Measurements from ENCODE around the gene NXT1.
"Not testable (repeated sequence)": the region's sequence is repeated elsewhere in the genome, so short reads cannot be mapped to it uniquely, and the experiment has no call there.

Gene NXT1

DNA sequence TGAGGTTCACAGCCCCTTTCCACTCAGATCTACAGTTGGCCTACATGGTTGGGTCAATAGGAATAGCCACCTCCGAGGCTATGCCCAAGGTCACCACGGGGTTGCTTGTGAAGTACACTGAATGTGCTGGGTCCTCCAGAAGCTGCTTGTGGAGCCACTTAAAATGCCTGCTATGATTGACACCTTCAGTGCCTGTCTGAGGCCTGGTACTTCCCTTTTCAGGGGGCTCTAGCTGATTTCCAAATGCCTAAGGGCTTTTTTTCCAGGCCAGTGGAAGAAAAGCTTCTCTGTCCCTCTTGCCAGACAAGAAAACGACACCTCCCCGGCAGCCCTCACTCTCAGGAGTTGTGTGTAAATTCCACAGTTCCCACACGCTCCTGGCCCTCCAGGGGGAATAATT, 6.3 kb upstream of the NXT1 start:
- TF ChIP-seq, protein P1, sequence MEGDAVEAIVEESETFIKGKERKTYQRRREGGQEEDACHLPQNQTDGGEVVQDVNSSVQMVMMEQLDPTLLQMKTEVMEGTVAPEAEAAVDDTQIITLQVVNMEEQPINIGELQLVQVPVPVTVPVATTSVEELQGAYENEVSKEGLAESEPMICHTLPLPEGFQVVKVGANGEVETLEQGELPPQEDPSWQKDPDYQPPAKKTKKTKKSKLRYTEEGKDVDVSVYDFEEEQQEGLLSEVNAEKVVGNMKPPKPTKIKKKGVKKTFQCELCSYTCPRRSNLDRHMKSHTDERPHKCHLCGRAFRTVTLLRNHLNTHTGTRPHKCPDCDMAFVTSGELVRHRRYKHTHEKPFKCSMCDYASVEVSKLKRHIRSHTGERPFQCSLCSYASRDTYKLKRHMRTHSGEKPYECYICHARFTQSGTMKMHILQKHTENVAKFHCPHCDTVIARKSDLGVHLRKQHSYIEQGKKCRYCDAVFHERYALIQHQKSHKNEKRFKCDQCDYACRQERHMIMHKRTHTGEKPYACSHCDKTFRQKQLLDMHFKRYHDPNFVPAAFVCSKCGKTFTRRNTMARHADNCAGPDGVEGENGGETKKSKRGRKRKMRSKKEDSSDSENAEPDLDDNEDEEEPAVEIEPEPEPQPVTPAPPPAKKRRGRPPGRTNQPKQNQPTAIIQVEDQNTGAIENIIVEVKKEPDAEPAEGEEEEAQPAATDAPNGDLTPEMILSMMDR (IDR thresholded peaks at IDR 0.05; ENCODE audit: borderline replicate concordance, control extremely low read depth, extremely low read depth, insufficient read depth, missing control alignments) = no peak
- in situ Hi-C loops (cut with MboI; ENCODE audit: low sequenced_read_pairs, unreplicated experiment) = loop anchor here (25.0 kb wide), 1 partner anchor 657 kb away; no protein-coding TSS in a partner anchor
- no peak for DNase-seq (ENCODE audit: low spot score)

DNA sequence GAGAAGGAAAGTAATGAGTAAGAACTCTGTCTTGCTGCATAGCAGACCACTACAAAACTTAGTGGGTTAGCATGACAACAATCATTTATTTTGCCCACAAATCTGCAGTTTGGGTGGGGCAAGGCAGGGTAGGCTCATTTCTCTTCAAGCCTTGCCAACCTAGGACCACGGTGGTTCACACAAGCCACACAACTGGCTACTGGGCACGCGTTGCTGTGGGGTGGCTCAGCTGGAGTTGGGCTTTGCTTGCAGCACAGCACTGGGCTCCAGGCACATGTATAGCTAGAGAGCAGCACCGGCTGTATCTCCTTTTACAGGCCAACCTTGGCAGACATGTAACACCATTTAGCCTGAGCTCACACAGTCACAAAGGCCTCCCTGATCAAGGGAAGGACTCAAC, 4.6 kb upstream of the NXT1 start:
- no peak for DNase-seq (ENCODE audit: low spot score)
- in situ Hi-C loops (cut with MboI; ENCODE audit: low sequenced_read_pairs, unreplicated experiment) = loop anchor here (25.0 kb wide), 1 partner anchor 659 kb away; no protein-coding TSS in a partner anchor
- TF ChIP-seq, protein P1 (IDR thresholded peaks at IDR 0.05; ENCODE audit: borderline replicate concordance, control extremely low read depth, extremely low read depth, insufficient read depth, missing control alignments) = no peak

- DNase-seq (ENCODE audit: low spot score) = no peak
- TF ChIP-seq, protein P1 (IDR thresholded peaks at IDR 0.05; ENCODE audit: borderline replicate concordance, control extremely low read depth, extremely low read depth, insufficient read depth, missing control alignments) = no peak
- in situ Hi-C loops (cut with MboI; ENCODE audit: low sequenced_read_pairs, unreplicated experiment) = loop anchor here (25.0 kb wide), 1 partner anchor 660 kb away; no protein-coding TSS in a partner anchor
Observed at GRCh38 chr20:23347791-23348190, 2.8 kb upstream of the NXT1 start.

DNA sequence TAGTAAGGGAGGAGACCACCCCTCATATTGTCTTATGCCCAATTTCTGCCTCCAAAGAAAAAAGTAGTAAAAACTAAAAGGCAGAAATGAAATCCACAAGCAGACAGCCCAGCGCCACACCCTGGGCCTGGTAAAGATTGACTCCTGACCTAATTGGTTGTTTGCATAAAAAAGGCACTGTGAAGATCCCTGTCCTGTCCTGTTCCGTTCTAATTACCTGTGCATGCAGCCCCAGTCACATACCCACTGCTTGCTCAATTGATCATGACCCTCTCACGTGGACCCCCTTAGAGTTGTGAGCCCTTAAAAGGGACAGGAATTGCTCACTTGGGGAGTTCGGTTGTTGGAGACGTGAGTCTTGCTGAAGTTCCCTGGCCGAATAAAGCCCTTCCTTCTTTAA, 2.1 kb upstream of the NXT1 start:
- in situ Hi-C loops (cut with MboI; ENCODE audit: low sequenced_read_pairs, unreplicated experiment) = loop anchor here (25.0 kb wide), 1 partner anchor 661 kb away; no protein-coding TSS in a partner anchor
- not testable (repeated sequence) for DNase-seq (ENCODE audit: low spot score)

- peak; percentile 77 for DNase-seq (ENCODE audit: low spot score)
- TF ChIP-seq, protein P1 (IDR thresholded peaks at IDR 0.05; ENCODE audit: borderline replicate concordance, control extremely low read depth, extremely low read depth, insufficient read depth, missing control alignments) = peak; percentile 29
- in situ Hi-C loops (cut with MboI; ENCODE audit: low sequenced_read_pairs, unreplicated experiment) = loop anchor here (25.0 kb wide), 1 partner anchor 662 kb away; no protein-coding TSS in a partner anchor
Observed at GRCh38 chr20:23349338-23350195, 1.0 kb upstream of the NXT1 start.

GRCh38 chr20:23350904-23351838, 580 bp downstream of the NXT1 start:
- in situ Hi-C loops (cut with MboI; ENCODE audit: low sequenced_read_pairs, unreplicated experiment) = no loop called here
- TF ChIP-seq, protein P1 (IDR thresholded peaks at IDR 0.05; ENCODE audit: borderline replicate concordance, control extremely low read depth, extremely low read depth, insufficient read depth, missing control alignments) = no peak
- peak; percentile 68 for DNase-seq (ENCODE audit: low spot score)
